Midbrain (tissue), 1 donor: ENCODE results near the gene SNX30.
A peak's percentile ranks its signal among the peaks of the same experiment; 100 is the strongest.
"Not testable (repeated sequence)": the region's sequence is repeated elsewhere in the genome, so short reads cannot be mapped to it uniquely, and the experiment has no call there.

Experiments
- DNase-seq: peaks from one replicate; lab custom pipeline; 2025; lab: John Stamatoyannopoulos, UW

Gene SNX30

GRCh38 chr9:112750016-112750763, at the start of gene SNX30:
TSS of gene SNX30 (plus strand) at chr9:112750760. CDS start at chr9:112751002, 242 bp downstream.
- DNase-seq = peak; percentile 93

GRCh38 chr9:112703304-112703703, 47.3 kb upstream of the SNX30 start:
- no peak for DNase-seq

- peak; percentile 56 for DNase-seq
Measured at GRCh38 chr9:112705768-112706427, 44.7 kb upstream of the SNX30 start.

- DNase-seq = peak; percentile 66
Measured at GRCh38 chr9:112711050-112711689, 39.4 kb upstream of the SNX30 start.

GRCh38 chr9:112712678-112713077, 37.9 kb upstream of the SNX30 start:
- DNase-seq = no peak

GRCh38 chr9:112717661-112718331, 32.8 kb upstream of the SNX30 start, which contains the start of gene INIP:
TSS of gene INIP (minus strand) at chr9:112718117. CDS start at chr9:112716485, 1,632 bp downstream.
- peak; percentile 97 for DNase-seq

- DNase-seq = no peak
Measured at GRCh38 chr9:112719241-112719691, 31.3 kb upstream of the SNX30 start.

GRCh38 chr9:112719696-112720095, 30.9 kb upstream of the SNX30 start:
- no peak for DNase-seq

- DNase-seq = no peak
Measured at GRCh38 chr9:112720113-112720780, 30.3 kb upstream of the SNX30 start.

- DNase-seq = not testable (repeated sequence)
Measured at GRCh38 chr9:112722749-112723148, 27.8 kb upstream of the SNX30 start.

GRCh38 chr9:112725961-112726360, 24.6 kb upstream of the SNX30 start:
- DNase-seq = no peak

- no peak for DNase-seq
Measured at GRCh38 chr9:112726428-112726827, 24.1 kb upstream of the SNX30 start.

GRCh38 chr9:112728401-112728800, 22.2 kb upstream of the SNX30 start:
- no peak for DNase-seq

- DNase-seq = no peak
Measured at GRCh38 chr9:112731971-112732370, 18.6 kb upstream of the SNX30 start.

GRCh38 chr9:112734892-112735291, 15.7 kb upstream of the SNX30 start:
- no peak for DNase-seq

- DNase-seq = no peak
Measured at GRCh38 chr9:112743216-112743836, 7.2 kb upstream of the SNX30 start.

- DNase-seq = no peak
Measured at GRCh38 chr9:112744177-112744576, 6.4 kb upstream of the SNX30 start.

- peak; percentile 92 for DNase-seq
Measured at GRCh38 chr9:112747094-112747493, 3.5 kb upstream of the SNX30 start.

- DNase-seq = no peak
Measured at GRCh38 chr9:112750764-112751055, 150 bp downstream of the SNX30 start.

- peak; percentile 57 for DNase-seq
Measured at GRCh38 chr9:112751056-112751795, 666 bp downstream of the SNX30 start.
